Right ventricle myocardium inferior (tissue), 1 donor: ENCODE data around the gene AMY2A. TPM values are rescaled to one million over a fixed set of nuclear protein-coding genes. Genes with fewer than 3 reads are reported as not detected.

Experiments used
- total RNA-seq: library from RNA; stranded (reverse); fragmentation: NEBNext Ultra II Directional; extraction: Animal tissue kit (Norgen Biotek cat#: 25700); gene quantifications from one replicate; pipeline ENCODE4 v1.2.1, GENCODE V29; 2021
- donor health status: DM: no; HTN: yes; CAD: no; lungs with severe emphysema.

AMY2A gene
- total RNA-seq, 1 donor from 2014 or later, result not detected

Other genes starting within 250 kb of the AMY2A start
- 15.8 TPM for gene RNPC3, start 91.7 kb upstream of the AMY2A start, total RNA-seq
- gene AMY2B, start 45.8 kb upstream of the AMY2A start, total RNA-seq, result 15.1 TPM
- not detected for gene AMY1A, start 38.3 kb downstream of the AMY2A start, total RNA-seq
- gene AMY1B, start 78.8 kb downstream of the AMY2A start, total RNA-seq, result not detected
- not detected for gene AMY1C, start 132.5 kb downstream of the AMY2A start, total RNA-seq